ENCODE data around the gene VWA1. TPM values are rescaled to one million over a fixed set of nuclear protein-coding genes. Genes with fewer than 3 reads are reported as not detected.

VWA1 gene
- total RNA-seq, 1 experiment from 2014 or later: 35.5 TPM

DNA sequence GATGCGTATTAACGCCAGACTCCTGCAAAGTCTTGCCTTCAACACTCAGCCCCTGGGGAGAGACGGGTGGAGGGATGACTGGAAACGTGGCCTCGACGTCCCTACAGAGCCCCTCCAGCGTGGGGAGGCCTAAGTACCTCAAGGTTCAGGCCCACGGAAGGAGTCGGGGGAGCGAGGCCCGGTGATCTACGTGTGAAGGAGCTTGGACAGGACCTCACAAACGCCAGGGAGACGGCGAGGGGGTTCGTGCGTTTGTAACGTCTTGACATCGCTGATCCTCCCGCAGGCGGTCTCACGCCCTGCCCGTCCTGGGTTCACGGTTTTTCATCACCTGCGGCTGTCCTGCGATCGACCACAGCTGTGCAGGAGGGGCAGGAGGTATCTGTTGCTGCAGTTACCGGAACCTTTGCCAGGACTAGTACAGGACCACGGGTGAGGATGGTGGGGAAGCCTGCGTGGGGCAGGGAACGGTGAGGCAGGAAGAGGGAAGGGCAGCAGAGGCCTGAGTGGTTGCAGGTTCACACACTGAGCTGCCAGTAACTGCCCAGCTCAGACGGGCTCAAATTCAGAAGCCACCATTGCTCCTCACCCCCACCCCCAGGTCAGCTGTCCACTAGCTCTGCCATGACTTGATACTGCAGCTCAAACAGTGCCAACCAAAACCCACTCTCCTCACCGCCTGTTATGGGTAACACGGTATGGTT, 35.5 kb upstream of the VWA1 start (continued):
- no peak for TF ChIP-seq SP1 (CRISPR knock-in tag; conservative IDR thresholded peaks at IDR 0.05)
- no peak for TF ChIP-seq ZNF121 (CRISPR knock-in tag; IDR thresholded peaks at IDR 0.05)
- no peak for TF ChIP-seq ZNF396 (CRISPR knock-in tag; IDR thresholded peaks at IDR 0.05; ENCODE audit: borderline replicate concordance)
- peak; percentile 66; the same call in 1 of the 2 replicates for TF ChIP-seq EMX1 (CRISPR knock-in tag; IDR thresholded peaks at IDR 0.05)
- TF ChIP-seq, protein P1, sequence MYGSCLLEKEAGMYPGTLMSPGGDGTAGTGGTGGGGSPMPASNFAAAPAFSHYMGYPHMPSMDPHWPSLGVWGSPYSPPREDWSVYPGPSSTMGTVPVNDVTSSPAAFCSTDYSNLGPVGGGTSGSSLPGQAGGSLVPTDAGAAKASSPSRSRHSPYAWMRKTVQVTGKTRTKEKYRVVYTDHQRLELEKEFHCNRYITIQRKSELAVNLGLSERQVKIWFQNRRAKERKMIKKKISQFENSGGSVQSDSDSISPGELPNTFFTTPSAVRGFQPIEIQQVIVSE (CRISPR knock-in tag; IDR thresholded peaks at IDR 0.05; ENCODE audit: borderline replicate concordance): no peak
- 0 out of 2 replicates have a peak, but pooled peaks have one; percentile 29 for TF ChIP-seq NFE2L1 (CRISPR knock-in tag; IDR thresholded peaks at IDR 0.05)
- TF ChIP-seq, protein P2, sequence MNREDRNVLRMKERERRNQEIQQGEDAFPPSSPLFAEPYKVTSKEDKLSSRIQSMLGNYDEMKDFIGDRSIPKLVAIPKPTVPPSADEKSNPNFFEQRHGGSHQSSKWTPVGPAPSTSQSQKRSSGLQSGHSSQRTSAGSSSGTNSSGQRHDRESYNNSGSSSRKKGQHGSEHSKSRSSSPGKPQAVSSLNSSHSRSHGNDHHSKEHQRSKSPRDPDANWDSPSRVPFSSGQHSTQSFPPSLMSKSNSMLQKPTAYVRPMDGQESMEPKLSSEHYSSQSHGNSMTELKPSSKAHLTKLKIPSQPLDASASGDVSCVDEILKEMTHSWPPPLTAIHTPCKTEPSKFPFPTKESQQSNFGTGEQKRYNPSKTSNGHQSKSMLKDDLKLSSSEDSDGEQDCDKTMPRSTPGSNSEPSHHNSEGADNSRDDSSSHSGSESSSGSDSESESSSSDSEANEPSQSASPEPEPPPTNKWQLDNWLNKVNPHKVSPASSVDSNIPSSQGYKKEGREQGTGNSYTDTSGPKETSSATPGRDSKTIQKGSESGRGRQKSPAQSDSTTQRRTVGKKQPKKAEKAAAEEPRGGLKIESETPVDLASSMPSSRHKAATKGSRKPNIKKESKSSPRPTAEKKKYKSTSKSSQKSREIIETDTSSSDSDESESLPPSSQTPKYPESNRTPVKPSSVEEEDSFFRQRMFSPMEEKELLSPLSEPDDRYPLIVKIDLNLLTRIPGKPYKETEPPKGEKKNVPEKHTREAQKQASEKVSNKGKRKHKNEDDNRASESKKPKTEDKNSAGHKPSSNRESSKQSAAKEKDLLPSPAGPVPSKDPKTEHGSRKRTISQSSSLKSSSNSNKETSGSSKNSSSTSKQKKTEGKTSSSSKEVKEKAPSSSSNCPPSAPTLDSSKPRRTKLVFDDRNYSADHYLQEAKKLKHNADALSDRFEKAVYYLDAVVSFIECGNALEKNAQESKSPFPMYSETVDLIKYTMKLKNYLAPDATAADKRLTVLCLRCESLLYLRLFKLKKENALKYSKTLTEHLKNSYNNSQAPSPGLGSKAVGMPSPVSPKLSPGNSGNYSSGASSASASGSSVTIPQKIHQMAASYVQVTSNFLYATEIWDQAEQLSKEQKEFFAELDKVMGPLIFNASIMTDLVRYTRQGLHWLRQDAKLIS (CRISPR knock-in tag; IDR thresholded peaks at IDR 0.05; ENCODE audit: borderline replicate concordance): no peak
- no peak for TF ChIP-seq ETV6 (CRISPR knock-in tag; IDR thresholded peaks at IDR 0.05)
- TF ChIP-seq ZNF671 (CRISPR knock-in tag; IDR thresholded peaks at IDR 0.05): no peak
- TF ChIP-seq, protein P3, sequence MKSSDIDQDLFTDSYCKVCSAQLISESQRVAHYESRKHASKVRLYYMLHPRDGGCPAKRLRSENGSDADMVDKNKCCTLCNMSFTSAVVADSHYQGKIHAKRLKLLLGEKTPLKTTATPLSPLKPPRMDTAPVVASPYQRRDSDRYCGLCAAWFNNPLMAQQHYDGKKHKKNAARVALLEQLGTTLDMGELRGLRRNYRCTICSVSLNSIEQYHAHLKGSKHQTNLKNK (CRISPR knock-in tag; IDR thresholded peaks at IDR 0.05): no peak
- TF ChIP-seq CREB1 (CRISPR knock-in tag; IDR thresholded peaks at IDR 0.05): no peak
- TF ChIP-seq ZNF423 (CRISPR knock-in tag; IDR thresholded peaks at IDR 0.05): no peak
- TF ChIP-seq NFYB (CRISPR knock-in tag; conservative IDR thresholded peaks at IDR 0.05; ENCODE audit: low read depth): no peak
- TF ChIP-seq FOXK1 (CRISPR knock-in tag; IDR thresholded peaks at IDR 0.05): no peak
- TF ChIP-seq TCF7 (CRISPR knock-in tag; IDR thresholded peaks at IDR 0.05; ENCODE audit: low read depth): no peak
- TF ChIP-seq, protein P4, sequence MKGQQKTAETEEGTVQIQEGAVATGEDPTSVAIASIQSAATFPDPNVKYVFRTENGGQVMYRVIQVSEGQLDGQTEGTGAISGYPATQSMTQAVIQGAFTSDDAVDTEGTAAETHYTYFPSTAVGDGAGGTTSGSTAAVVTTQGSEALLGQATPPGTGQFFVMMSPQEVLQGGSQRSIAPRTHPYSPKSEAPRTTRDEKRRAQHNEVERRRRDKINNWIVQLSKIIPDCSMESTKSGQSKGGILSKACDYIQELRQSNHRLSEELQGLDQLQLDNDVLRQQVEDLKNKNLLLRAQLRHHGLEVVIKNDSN (CRISPR knock-in tag; IDR thresholded peaks at IDR 0.05): no peak; the same call in 1 of the 2 replicates
- no peak for TF ChIP-seq FOXJ3 (CRISPR knock-in tag; IDR thresholded peaks at IDR 0.05; ENCODE audit: borderline replicate concordance)
- TF ChIP-seq, protein P5, sequence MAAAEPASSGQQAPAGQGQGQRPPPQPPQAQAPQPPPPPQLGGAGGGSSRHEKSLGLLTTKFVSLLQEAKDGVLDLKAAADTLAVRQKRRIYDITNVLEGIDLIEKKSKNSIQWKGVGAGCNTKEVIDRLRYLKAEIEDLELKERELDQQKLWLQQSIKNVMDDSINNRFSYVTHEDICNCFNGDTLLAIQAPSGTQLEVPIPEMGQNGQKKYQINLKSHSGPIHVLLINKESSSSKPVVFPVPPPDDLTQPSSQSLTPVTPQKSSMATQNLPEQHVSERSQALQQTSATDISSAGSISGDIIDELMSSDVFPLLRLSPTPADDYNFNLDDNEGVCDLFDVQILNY (CRISPR knock-in tag; IDR thresholded peaks at IDR 0.05): no peak
- TF ChIP-seq, protein P6, sequence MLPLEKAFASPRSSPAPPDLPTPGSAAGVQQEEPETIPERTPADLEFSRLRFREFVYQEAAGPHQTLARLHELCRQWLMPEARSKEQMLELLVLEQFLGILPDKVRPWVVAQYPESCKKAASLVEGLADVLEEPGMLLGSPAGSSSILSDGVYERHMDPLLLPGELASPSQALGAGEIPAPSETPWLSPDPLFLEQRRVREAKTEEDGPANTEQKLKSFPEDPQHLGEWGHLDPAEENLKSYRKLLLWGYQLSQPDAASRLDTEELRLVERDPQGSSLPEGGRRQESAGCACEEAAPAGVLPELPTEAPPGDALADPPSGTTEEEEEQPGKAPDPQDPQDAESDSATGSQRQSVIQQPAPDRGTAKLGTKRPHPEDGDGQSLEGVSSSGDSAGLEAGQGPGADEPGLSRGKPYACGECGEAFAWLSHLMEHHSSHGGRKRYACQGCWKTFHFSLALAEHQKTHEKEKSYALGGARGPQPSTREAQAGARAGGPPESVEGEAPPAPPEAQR (CRISPR knock-in tag; IDR thresholded peaks at IDR 0.05): no peak
- no peak for TF ChIP-seq CBFB (CRISPR knock-in tag; IDR thresholded peaks at IDR 0.05; ENCODE audit: low read depth)
- TF ChIP-seq NR3C1 (CRISPR knock-in tag; conservative IDR thresholded peaks at IDR 0.05; ENCODE audit: low read depth): no peak
- TF ChIP-seq, protein P7, sequence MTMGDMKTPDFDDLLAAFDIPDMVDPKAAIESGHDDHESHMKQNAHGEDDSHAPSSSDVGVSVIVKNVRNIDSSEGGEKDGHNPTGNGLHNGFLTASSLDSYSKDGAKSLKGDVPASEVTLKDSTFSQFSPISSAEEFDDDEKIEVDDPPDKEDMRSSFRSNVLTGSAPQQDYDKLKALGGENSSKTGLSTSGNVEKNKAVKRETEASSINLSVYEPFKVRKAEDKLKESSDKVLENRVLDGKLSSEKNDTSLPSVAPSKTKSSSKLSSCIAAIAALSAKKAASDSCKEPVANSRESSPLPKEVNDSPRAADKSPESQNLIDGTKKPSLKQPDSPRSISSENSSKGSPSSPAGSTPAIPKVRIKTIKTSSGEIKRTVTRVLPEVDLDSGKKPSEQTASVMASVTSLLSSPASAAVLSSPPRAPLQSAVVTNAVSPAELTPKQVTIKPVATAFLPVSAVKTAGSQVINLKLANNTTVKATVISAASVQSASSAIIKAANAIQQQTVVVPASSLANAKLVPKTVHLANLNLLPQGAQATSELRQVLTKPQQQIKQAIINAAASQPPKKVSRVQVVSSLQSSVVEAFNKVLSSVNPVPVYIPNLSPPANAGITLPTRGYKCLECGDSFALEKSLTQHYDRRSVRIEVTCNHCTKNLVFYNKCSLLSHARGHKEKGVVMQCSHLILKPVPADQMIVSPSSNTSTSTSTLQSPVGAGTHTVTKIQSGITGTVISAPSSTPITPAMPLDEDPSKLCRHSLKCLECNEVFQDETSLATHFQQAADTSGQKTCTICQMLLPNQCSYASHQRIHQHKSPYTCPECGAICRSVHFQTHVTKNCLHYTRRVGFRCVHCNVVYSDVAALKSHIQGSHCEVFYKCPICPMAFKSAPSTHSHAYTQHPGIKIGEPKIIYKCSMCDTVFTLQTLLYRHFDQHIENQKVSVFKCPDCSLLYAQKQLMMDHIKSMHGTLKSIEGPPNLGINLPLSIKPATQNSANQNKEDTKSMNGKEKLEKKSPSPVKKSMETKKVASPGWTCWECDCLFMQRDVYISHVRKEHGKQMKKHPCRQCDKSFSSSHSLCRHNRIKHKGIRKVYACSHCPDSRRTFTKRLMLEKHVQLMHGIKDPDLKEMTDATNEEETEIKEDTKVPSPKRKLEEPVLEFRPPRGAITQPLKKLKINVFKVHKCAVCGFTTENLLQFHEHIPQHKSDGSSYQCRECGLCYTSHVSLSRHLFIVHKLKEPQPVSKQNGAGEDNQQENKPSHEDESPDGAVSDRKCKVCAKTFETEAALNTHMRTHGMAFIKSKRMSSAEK (CRISPR knock-in tag; IDR thresholded peaks at IDR 0.05; ENCODE audit: borderline replicate concordance): no peak
- 0 out of 2 replicates have a peak, but pooled peaks have one; percentile 48 for TF ChIP-seq PRRX2 (CRISPR knock-in tag; IDR thresholded peaks at IDR 0.05)
- TF ChIP-seq JUN (CRISPR knock-in tag; IDR thresholded peaks at IDR 0.05): no peak
- TF ChIP-seq ZNF219 (CRISPR knock-in tag; IDR thresholded peaks at IDR 0.05; ENCODE audit: borderline replicate concordance): no peak
- no peak for TF ChIP-seq CREM (CRISPR knock-in tag; IDR thresholded peaks at IDR 0.05)
- TF ChIP-seq NR1H2 (CRISPR knock-in tag; IDR thresholded peaks at IDR 0.05): no peak
- peak; percentile 44; the same call in 1 of the 2 replicates for TF ChIP-seq TEAD1 (CRISPR knock-in tag; IDR thresholded peaks at IDR 0.05)
